ENCODE measurements around the gene YBEY. TPM values are rescaled to one million over a fixed set of nuclear protein-coding genes. Genes with fewer than 3 reads are reported as not detected.

YBEY gene
- total RNA-seq, 2 experiments from 2014 or later = 18.3 to 23.5 TPM

GRCh38 chr21:46264690-46265144, 21.4 kb upstream of the YBEY start:
- CTCF ChIA-PET (ENCODE audit: unreplicated experiment) = no interaction called here
- no peak for DNase-seq (ENCODE audit: low spot score)
- TF ChIP-seq, protein P1, sequence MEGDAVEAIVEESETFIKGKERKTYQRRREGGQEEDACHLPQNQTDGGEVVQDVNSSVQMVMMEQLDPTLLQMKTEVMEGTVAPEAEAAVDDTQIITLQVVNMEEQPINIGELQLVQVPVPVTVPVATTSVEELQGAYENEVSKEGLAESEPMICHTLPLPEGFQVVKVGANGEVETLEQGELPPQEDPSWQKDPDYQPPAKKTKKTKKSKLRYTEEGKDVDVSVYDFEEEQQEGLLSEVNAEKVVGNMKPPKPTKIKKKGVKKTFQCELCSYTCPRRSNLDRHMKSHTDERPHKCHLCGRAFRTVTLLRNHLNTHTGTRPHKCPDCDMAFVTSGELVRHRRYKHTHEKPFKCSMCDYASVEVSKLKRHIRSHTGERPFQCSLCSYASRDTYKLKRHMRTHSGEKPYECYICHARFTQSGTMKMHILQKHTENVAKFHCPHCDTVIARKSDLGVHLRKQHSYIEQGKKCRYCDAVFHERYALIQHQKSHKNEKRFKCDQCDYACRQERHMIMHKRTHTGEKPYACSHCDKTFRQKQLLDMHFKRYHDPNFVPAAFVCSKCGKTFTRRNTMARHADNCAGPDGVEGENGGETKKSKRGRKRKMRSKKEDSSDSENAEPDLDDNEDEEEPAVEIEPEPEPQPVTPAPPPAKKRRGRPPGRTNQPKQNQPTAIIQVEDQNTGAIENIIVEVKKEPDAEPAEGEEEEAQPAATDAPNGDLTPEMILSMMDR (conservative IDR thresholded peaks at IDR 0.05; ENCODE audit: low read length) = 0 out of 2 replicates have a peak, but pooled peaks have one; percentile 18
- TF ChIP-seq EZH2phosphoT487 (IDR thresholded peaks at IDR 0.05; ENCODE audit: borderline replicate concordance, low read depth, low read length) = no peak
- H2AFZ ChIP-seq (ENCODE audit: low read length) = no peak overlapping the region
- peaks cover 91% of the 10 kb centered on the region for H3K36me3 ChIP-seq (ENCODE audit: insufficient read depth, low read length)
- intact Hi-C loops (cut with micrococcal nuclease; ENCODE audit: unreplicated experiment) = no loop called here
- no peak overlapping the region for H3K4me3 ChIP-seq (ENCODE audit: low read depth, low read length, poor library complexity, severe bottlenecking)
- POLR2A ChIA-PET = no interaction called here
- no peak overlapping the region for H3K4me2 ChIP-seq (ENCODE audit: low read length)
- no peaks in the 10 kb centered on the region for H3K9me3 ChIP-seq (ENCODE audit: low read length)
- no peaks in the 10 kb centered on the region for H3K9me2 ChIP-seq (ENCODE audit: insufficient read depth, low read length)
- H3K79me2 ChIP-seq (ENCODE audit: insufficient read depth, low read depth, low read length) = no peaks in the 10 kb centered on the region
- no TSS peak for BruUV-seq (replicated peaks)
- no peaks in the 10 kb centered on the region for H3K4me1 ChIP-seq (ENCODE audit: insufficient read depth, low read length, poor library complexity, severe bottlenecking)
- no peak overlapping the region for H3K27ac ChIP-seq (ENCODE audit: low read depth, low read length, poor library complexity, severe bottlenecking)
- H4K20me1 ChIP-seq (ENCODE audit: insufficient read depth, low read length) = no peaks in the 10 kb centered on the region

DNA sequence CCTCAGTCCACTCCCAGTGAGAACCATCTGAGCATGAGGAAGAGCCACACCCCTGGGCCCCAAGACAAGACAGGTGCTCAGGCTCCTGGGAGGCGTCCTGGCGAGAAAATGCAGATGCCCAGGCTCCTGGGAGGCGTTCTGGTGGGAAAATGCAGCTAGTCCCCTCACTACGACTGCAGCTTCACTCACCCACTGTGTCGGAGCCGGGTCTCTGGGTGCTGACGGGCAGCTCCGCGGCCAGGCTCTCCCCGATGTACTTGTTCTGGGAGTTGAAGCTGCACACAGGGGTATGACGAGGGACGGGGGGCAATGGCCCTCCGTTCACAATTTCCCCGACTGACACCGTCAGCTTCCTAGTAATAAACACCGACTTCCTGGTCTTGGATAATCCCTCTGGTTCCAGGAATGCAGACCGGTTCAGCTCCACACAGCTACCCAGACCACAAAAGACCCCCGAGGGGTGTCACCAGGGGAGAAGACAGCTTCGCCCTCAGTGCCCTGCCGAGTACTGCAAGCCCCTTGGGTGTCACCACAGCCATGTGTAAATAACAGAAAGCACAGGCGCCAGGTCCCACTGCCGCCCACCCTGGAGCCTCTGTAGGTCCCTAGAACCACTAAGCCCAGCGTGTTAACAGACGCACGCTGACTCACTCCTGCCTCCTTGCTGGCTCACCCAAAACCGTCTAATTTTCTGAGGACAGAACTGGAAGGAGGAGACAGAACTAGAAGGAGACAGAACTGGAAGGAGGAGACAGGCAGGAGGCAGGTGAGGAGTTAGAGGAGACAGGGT, 20.2 kb upstream of the YBEY start:
- BruUV-seq (replicated peaks) = no TSS peak
- TF ChIP-seq, protein P1 (conservative IDR thresholded peaks at IDR 0.05; ENCODE audit: low read length) = no peak
- TF ChIP-seq EZH2phosphoT487 (IDR thresholded peaks at IDR 0.05; ENCODE audit: borderline replicate concordance, low read depth, low read length) = no peak
- Histone ChIP-seq H3K4me2 (ENCODE audit: low read length) (no peak overlapping the region), H2AFZ (ENCODE audit: low read length) (no peak overlapping the region), H3K27ac (ENCODE audit: low read depth, low read length, poor library complexity, severe bottlenecking) (no peak overlapping the region), H3K4me3 (ENCODE audit: low read depth, low read length, poor library complexity, severe bottlenecking) (no peak overlapping the region), H3K79me2 (ENCODE audit: insufficient read depth, low read depth, low read length) (no peaks in the 10 kb centered on the region), H3K4me1 (ENCODE audit: insufficient read depth, low read length, poor library complexity, severe bottlenecking) (no peaks in the 10 kb centered on the region), H3K36me3 (ENCODE audit: insufficient read depth, low read length) (peaks cover 91% of the 10 kb centered on the region), H3K9me2 (ENCODE audit: insufficient read depth, low read length) (no peaks in the 10 kb centered on the region), H4K20me1 (ENCODE audit: insufficient read depth, low read length) (no peaks in the 10 kb centered on the region), H3K9me3 (ENCODE audit: low read length) (no peaks in the 10 kb centered on the region)
- intact Hi-C loops (cut with micrococcal nuclease; ENCODE audit: unreplicated experiment) = no loop called here
- DNase-seq (ENCODE audit: low spot score) = no peak
- POLR2A ChIA-PET = no interaction called here
- CTCF ChIA-PET (ENCODE audit: unreplicated experiment) = no interaction called here

DNA sequence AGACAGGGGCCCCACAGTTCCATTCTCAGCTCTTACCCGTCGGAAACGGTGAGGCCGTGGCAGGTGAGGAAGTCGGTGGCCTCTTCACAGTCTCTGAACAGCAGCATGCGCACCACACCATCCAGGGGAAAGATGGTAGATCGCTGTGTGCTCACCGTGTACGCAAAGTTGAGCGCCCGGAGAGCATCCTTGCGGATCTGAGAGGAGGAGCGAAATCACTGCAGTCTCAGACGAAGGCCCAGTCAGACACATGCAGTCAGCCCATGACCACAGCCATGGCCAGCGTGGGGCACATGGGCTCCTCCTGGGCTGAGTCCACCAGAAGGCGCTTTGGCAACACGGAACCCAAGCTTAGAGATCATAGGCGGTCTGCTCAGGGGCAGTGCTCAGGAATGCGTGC, 19.2 kb upstream of the YBEY start:
- H3K4me3 ChIP-seq (ENCODE audit: low read depth, low read length, poor library complexity, severe bottlenecking) = no peak overlapping the region
- H3K9me2 ChIP-seq (ENCODE audit: insufficient read depth, low read length) = no peaks in the 10 kb centered on the region
- BruUV-seq (replicated peaks) = no TSS peak

More for the DNA sequence above, 19.2 kb upstream of the YBEY start:
- Histone ChIP-seq H3K36me3 (ENCODE audit: insufficient read depth, low read length) (peaks cover 90% of the 10 kb centered on the region), H3K27ac (ENCODE audit: low read depth, low read length, poor library complexity, severe bottlenecking) (no peak overlapping the region), H3K79me2 (ENCODE audit: insufficient read depth, low read depth, low read length) (no peaks in the 10 kb centered on the region), H3K4me1 (ENCODE audit: insufficient read depth, low read length, poor library complexity, severe bottlenecking) (no peaks in the 10 kb centered on the region), H3K4me2 (ENCODE audit: low read length) (no peak overlapping the region), H2AFZ (ENCODE audit: low read length) (no peak overlapping the region), H3K9me3 (ENCODE audit: low read length) (no peaks in the 10 kb centered on the region), H4K20me1 (ENCODE audit: insufficient read depth, low read length) (no peaks in the 10 kb centered on the region)
- ChIA-PET POLR2A (no interaction called here), CTCF (ENCODE audit: unreplicated experiment) (no interaction called here)
- TF ChIP-seq EZH2phosphoT487 (IDR thresholded peaks at IDR 0.05; ENCODE audit: borderline replicate concordance, low read depth, low read length) = no peak
- TF ChIP-seq, protein P1 (conservative IDR thresholded peaks at IDR 0.05; ENCODE audit: low read length) = no peak
- DNase-seq (ENCODE audit: low spot score) = no peak
- intact Hi-C loops (cut with micrococcal nuclease; ENCODE audit: unreplicated experiment) = no loop called here
